ENCODE measurements around the gene USP44. TPM values are rescaled to one million over a fixed set of nuclear protein-coding genes. Genes with fewer than 3 reads are reported as not detected.

USP44 gene
- polyA plus RNA-seq, 1 donor from 2014 or later, result 3.7 TPM

DNA sequence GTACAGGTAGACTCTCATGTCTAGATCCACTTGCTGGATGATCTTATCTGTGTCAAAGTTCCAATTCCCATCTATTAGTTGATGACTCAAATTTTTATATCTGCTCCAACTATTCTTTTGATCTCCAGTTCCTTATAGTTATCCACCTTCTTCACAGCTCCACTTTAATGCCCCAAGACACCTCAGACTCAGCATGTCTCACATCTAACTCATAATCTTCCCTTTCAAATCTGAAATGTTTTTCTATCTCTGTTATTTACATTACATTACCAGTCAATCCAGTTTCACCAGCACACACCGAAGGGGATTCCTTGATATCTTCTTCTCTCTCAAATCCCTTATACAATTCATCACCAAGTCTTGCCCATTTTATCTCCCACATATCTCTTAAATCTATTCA is 81.0 kb downstream of the USP44 start:
- Histone ChIP-seq H3K4me2 (ENCODE audit: low read length) (no peak overlapping the region), H3K27ac (ENCODE audit: low read length) (no peak overlapping the region), H3K27me3 (ENCODE audit: insufficient read depth, low read depth, low read length) (no peaks in the 10 kb centered on the region), H3K9me2 (ENCODE audit: insufficient read depth, low read length) (no peaks in the 10 kb centered on the region), H3K36me3 (ENCODE audit: insufficient read depth, low read length) (no peaks in the 10 kb centered on the region), H3K9ac (ENCODE audit: low read length) (no peak overlapping the region), H4K20me1 (ENCODE audit: insufficient read depth) (no peaks in the 10 kb centered on the region), H3K9me3 (ENCODE audit: low read length) (no peaks in the 10 kb centered on the region), H3K4me3 (ENCODE audit: low read length) (no peak overlapping the region), H2AFZ (ENCODE audit: low read depth, low read length) (no peak overlapping the region), H3F3A (ENCODE audit: insufficient read depth, low read length, poor library complexity, severe bottlenecking) (no peaks in the 10 kb centered on the region), H3K79me2 (replicated peaks; ENCODE audit: insufficient read depth, low read length) (peaks cover 7% of the 10 kb centered on the region)
- TF ChIP-seq, protein P1, sequence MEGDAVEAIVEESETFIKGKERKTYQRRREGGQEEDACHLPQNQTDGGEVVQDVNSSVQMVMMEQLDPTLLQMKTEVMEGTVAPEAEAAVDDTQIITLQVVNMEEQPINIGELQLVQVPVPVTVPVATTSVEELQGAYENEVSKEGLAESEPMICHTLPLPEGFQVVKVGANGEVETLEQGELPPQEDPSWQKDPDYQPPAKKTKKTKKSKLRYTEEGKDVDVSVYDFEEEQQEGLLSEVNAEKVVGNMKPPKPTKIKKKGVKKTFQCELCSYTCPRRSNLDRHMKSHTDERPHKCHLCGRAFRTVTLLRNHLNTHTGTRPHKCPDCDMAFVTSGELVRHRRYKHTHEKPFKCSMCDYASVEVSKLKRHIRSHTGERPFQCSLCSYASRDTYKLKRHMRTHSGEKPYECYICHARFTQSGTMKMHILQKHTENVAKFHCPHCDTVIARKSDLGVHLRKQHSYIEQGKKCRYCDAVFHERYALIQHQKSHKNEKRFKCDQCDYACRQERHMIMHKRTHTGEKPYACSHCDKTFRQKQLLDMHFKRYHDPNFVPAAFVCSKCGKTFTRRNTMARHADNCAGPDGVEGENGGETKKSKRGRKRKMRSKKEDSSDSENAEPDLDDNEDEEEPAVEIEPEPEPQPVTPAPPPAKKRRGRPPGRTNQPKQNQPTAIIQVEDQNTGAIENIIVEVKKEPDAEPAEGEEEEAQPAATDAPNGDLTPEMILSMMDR (IDR thresholded peaks at IDR 0.05; ENCODE audit: poor library complexity, severe bottlenecking), result no peak
- TF ChIP-seq RAD21 (conservative IDR thresholded peaks at IDR 0.05), result no peak
- TF ChIP-seq TAF1 (IDR thresholded peaks at IDR 0.05; ENCODE audit: low read depth), result no peak
- TF ChIP-seq MXI1 (conservative IDR thresholded peaks at IDR 0.05; ENCODE audit: poor library complexity, severe bottlenecking), result no peak
- TF ChIP-seq EZH2 (IDR thresholded peaks at IDR 0.05; ENCODE audit: borderline replicate concordance, insufficient read depth, low read length, poor library complexity, severe bottlenecking), result no peak
- TF ChIP-seq SMC3 (conservative IDR thresholded peaks at IDR 0.05; ENCODE audit: poor library complexity), result no peak
- TF ChIP-seq, protein P2, sequence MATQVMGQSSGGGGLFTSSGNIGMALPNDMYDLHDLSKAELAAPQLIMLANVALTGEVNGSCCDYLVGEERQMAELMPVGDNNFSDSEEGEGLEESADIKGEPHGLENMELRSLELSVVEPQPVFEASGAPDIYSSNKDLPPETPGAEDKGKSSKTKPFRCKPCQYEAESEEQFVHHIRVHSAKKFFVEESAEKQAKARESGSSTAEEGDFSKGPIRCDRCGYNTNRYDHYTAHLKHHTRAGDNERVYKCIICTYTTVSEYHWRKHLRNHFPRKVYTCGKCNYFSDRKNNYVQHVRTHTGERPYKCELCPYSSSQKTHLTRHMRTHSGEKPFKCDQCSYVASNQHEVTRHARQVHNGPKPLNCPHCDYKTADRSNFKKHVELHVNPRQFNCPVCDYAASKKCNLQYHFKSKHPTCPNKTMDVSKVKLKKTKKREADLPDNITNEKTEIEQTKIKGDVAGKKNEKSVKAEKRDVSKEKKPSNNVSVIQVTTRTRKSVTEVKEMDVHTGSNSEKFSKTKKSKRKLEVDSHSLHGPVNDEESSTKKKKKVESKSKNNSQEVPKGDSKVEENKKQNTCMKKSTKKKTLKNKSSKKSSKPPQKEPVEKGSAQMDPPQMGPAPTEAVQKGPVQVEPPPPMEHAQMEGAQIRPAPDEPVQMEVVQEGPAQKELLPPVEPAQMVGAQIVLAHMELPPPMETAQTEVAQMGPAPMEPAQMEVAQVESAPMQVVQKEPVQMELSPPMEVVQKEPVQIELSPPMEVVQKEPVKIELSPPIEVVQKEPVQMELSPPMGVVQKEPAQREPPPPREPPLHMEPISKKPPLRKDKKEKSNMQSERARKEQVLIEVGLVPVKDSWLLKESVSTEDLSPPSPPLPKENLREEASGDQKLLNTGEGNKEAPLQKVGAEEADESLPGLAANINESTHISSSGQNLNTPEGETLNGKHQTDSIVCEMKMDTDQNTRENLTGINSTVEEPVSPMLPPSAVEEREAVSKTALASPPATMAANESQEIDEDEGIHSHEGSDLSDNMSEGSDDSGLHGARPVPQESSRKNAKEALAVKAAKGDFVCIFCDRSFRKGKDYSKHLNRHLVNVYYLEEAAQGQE (IDR thresholded peaks at IDR 0.05; ENCODE audit: borderline replicate concordance), result no peak
- no peak for TF ChIP-seq EP300 (conservative IDR thresholded peaks at IDR 0.05; ENCODE audit: poor library complexity, severe bottlenecking)
- TF ChIP-seq POLR2AphosphoS5 (IDR thresholded peaks at IDR 0.05), result no peak

Other genes starting within 250 kb of the USP44 start
- 77.0 and 78.0 TPM in 2 replicates for gene METAP2, start 77.3 kb downstream of the USP44 start, polyA plus RNA-seq
- gene NTN4, start 239.3 kb upstream of the USP44 start, polyA plus RNA-seq, result 8.2 and 12.4 TPM in 2 replicates

Data from neural cell (in vitro differentiated cells).